Endothelial cell of umbilical vein (primary cell): Measurements from ENCODE around the gene NKX2-8. TPM values are rescaled to one million over a fixed set of nuclear protein-coding genes. Genes with fewer than 3 reads are reported as not detected.

ENCODE experiments used
- BruUV-seq: library from RNA; stranded (reverse); fragments of 400-500 nt; replicated peaks from 2 replicates; lab custom pipeline; 2021; lab: Mats Ljungman, UMichigan
- CTCF ChIA-PET: fragments of 300-600, 350-600 bp; sonication (Branson Sonifier 250); formaldehyde crosslinking; loops from one replicate; lab custom pipeline; 2021; ENCODE audit warnings: antibody characterized with exemption, inconsistent platforms; lab: Charles Lee
- POLR2A ChIA-PET: fragments of 300-600, 350-600 bp; sonication (Branson Sonifier 250); formaldehyde crosslinking; loops from one replicate; lab custom pipeline; 2021; ENCODE audit warnings: antibody characterized with exemption, inconsistent platforms; lab: Charles Lee
- DNase-seq: peaks from one replicate; pipeline ENCODE4 v3.0.0-alpha.2; 2011; ENCODE audit warnings: low read depth, low spot score
- FAIRE-seq: peaks from 2 replicates; lab custom pipeline; 2011; peaks lifted over from hg19 to GRCh38; lab: Jason Lieb, UNC
- H2AFZ ChIP-seq: 2 replicates; pipeline ENCODE4 v1.6.0; 2012; ENCODE audit warnings: low read depth, low read length, control low read depth, inconsistent platforms
- H3K27ac ChIP-seq: 2 replicates; pipeline ENCODE4 v1.5.1; 2011; ENCODE audit warnings: low read depth, mild to moderate bottlenecking, control low read depth, low read length, moderate library complexity; ENCODE audit not compliant: insufficient read depth
- H3K27me3 ChIP-seq, 2 experiments: 2 replicates each; pipeline versions ENCODE4 v1.6.0 to v1.6.1; 2011; ENCODE audit warnings: low read length in 2 of 2, mixed read lengths in 1 of 2; ENCODE audit not compliant: control insufficient read depth in 2 of 2, insufficient read depth in 2 of 2
- H3K36me3 ChIP-seq, 2 experiments: 2 replicates in 1 of 2; 3 replicates in 1 of 2; pipeline ENCODE4 v1.5.1; 2011; ENCODE audit warnings: low read length in 2 of 2, mild to moderate bottlenecking in 1 of 2, moderate library complexity in 1 of 2; ENCODE audit not compliant: control insufficient read depth in 2 of 2, insufficient read depth in 2 of 2; ENCODE audit errors: extremely low read depth in 1 of 2
- H3K4me1 ChIP-seq: 3 replicates; pipeline ENCODE4 v1.5.1; 2011; ENCODE audit warnings: mild to moderate bottlenecking, low read length; ENCODE audit not compliant: control insufficient read depth, insufficient read depth; ENCODE audit errors: extremely low read depth
- H3K4me2 ChIP-seq: 2 replicates; pipeline ENCODE4 v1.6.1; 2011; ENCODE audit warnings: low read length, control low read depth, mixed read lengths; ENCODE audit not compliant: insufficient read depth
- H3K4me3 ChIP-seq, 3 experiments: fragments of 200-600 bp in 1 of 3; sonication (generic), shearing (Covaris generic) in 1 of 3; replicated peaks in 1 of 3; 2 replicates each; pipeline ENCODE4 v1.5.1; 2011 to 2016; ENCODE audit warnings: control low read depth in 3 of 3, low read length in 3 of 3, mild to moderate bottlenecking in 2 of 3, inconsistent platforms in 1 of 3, low read depth in 1 of 3, moderate library complexity in 1 of 3; ENCODE audit not compliant: insufficient read depth in 1 of 3
- H3K79me2 ChIP-seq: 2 replicates; pipeline ENCODE4 v1.6.0; 2012; ENCODE audit warnings: low read length, inconsistent platforms; ENCODE audit not compliant: control insufficient read depth, insufficient read depth
- H3K9ac ChIP-seq: replicated peaks from 2 replicates; pipeline ENCODE3; 2011; ENCODE audit warnings: low read length, control low read depth; ENCODE audit not compliant: insufficient read depth; ENCODE audit errors: extremely low read depth
- H3K9me1 ChIP-seq: replicated peaks from 3 replicates; pipeline ENCODE4 v1.6.0; 2011; ENCODE audit warnings: mild to moderate bottlenecking, low read length; ENCODE audit not compliant: control insufficient read depth, insufficient read depth; ENCODE audit errors: extremely low read depth
- H3K9me3 ChIP-seq: replicated peaks from 2 replicates; pipeline ENCODE4 v1.5.1; 2012; ENCODE audit warnings: low read length, inconsistent platforms; ENCODE audit not compliant: control insufficient read depth, insufficient read depth
- H4K20me1 ChIP-seq: replicated peaks from 2 replicates; pipeline ENCODE3; 2011; ENCODE audit warnings: mild to moderate bottlenecking, low read length; ENCODE audit not compliant: control insufficient read depth, insufficient read depth; ENCODE audit errors: extremely low read depth
- CTCF ChIP-seq, 2 donors: IDR thresholded peaks; 1 replicate in 1 of 2; 2 replicates in 1 of 2; pipeline ENCODE4 v1.5.1; 2011; ENCODE audit warnings: low read length in 2 of 2, mild to moderate bottlenecking in 2 of 2, moderate library complexity in 2 of 2, control low read depth in 1 of 2, inconsistent platforms in 1 of 2, low read depth in 1 of 2; ENCODE audit not compliant: insufficient read depth in 1 of 2; ENCODE audit errors: extremely low read depth in 1 of 2
- EZH2 ChIP-seq: IDR thresholded peaks from 2 replicates; pipeline ENCODE4 v1.6.1; 2012; ENCODE audit warnings: borderline replicate concordance, low read depth, mild to moderate bottlenecking, moderate library complexity, low read length, inconsistent platforms; ENCODE audit not compliant: severe bottlenecking
- FOS ChIP-seq: IDR thresholded peaks from 2 replicates; pipeline ENCODE4 v1.6.1; 2011; ENCODE audit warnings: mild to moderate bottlenecking, low read length, moderate library complexity, borderline replicate concordance; ENCODE audit not compliant: insufficient read depth
- GATA2 ChIP-seq: IDR thresholded peaks from 2 replicates; pipeline ENCODE4 v1.7.0; 2011; ENCODE audit warnings: low read depth, mild to moderate bottlenecking, moderate library complexity, mixed read lengths, low read length; ENCODE audit not compliant: insufficient read length, insufficient read depth
- JUN ChIP-seq: IDR thresholded peaks from 2 replicates; pipeline ENCODE4 v1.6.1; 2011; ENCODE audit warnings: borderline replicate concordance, low read depth; ENCODE audit not compliant: insufficient read length, insufficient read depth
- MAX ChIP-seq: IDR thresholded peaks from 2 replicates; pipeline ENCODE4 v1.6.1; 2011; ENCODE audit not compliant: insufficient read depth, insufficient read length
- MYC ChIP-seq: IDR thresholded peaks from one replicate; pipeline ENCODE4 v1.6.1; 2011; ENCODE audit warnings: mild to moderate bottlenecking, low read depth, low read length
- POLR2A ChIP-seq: IDR thresholded peaks from 2 replicates; pipeline ENCODE4 v1.6.1; 2012; ENCODE audit warnings: low read depth, mild to moderate bottlenecking, control low read depth, low read length
- POLR2AphosphoS5 ChIP-seq: IDR thresholded peaks from 2 replicates; pipeline ENCODE4 v1.6.1; 2012; ENCODE audit warnings: low read depth, mild to moderate bottlenecking, control low read depth, low read length, moderate library complexity; ENCODE audit not compliant: insufficient read depth
- dilution Hi-C: fragments of 300-500 bp; cut with MboI; formaldehyde crosslinking; loops from one replicate; pipeline ENCODE4 v1.15.0; 2019; ENCODE audit warnings: low sequenced_read_pairs; ENCODE audit not compliant: extremely low pct_ligation_motif_present
- intact Hi-C: fragments of 100-400 bp; cut with micrococcal nuclease; formaldehyde crosslinking; loops from one replicate; pipeline ENCODE4 v1.10.0; 2022
- polyA plus RNA-seq, 4 experiments: library from polyadenylated mRNA; depleted of rRNA in 3 of 4; stranded (reverse) in 3 of 4; unstranded in 1 of 4; fragments of >200 nt; gene quantifications; 2 replicates each; pipeline versions ENCODE4 v1.2.1 to v1.2.3, GENCODE V29; 2011 to 2012; ENCODE audit warnings: missing spikeins in 1 of 4
- total RNA-seq: library from RNA; stranded (reverse); gene quantifications from 2 replicates; pipeline ENCODE4 v1.2.3, GENCODE V29; 2021

Gene NKX2-8
- total and polyA plus RNA-seq, 2 donors (not counting 3 experiments of a cell fraction or from before 2014, with no cell fraction given) = not detected

DNA sequence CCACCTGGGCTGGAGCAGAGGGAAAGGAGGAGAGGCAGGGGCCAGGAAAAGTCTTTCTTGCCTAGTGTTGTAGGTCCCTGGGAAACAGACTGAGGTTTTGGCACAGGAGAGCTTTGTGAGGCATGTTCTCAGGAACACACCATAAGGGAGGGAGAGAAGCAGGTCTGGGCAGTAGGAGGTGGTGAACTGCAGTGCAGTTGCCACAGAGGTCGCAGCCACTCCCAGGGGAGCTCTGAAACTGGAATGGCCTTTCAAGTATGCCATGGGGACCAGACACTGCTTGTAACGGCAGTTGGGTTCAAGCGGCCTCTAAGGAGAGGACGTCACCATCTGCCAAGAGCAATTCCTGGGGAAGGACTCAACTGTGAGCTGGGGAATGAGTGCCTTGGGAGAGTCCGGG lies 35.4 kb upstream of the NKX2-8 start:
- TF ChIP-seq POLR2AphosphoS5 = no peak
- no peak for TF ChIP-seq FOS
- no peak for TF ChIP-seq CTCF (IDR thresholded peaks at IDR 0.05; ENCODE audit: extremely low read depth in 1 of 2, insufficient read depth in 1 of 2, low read depth in 1 of 2, low read length in 2 of 2)
- no peak for TF ChIP-seq POLR2A
- TF ChIP-seq JUN = no peak
- no TSS peak for BruUV-seq
- no peaks in the 10 kb centered on the region for H3K9me3 ChIP-seq
- no peak overlapping the region for H3K27ac ChIP-seq
- no peaks in the 10 kb centered on the region for H3K79me2 ChIP-seq
- ChIA-PET POLR2A (no interaction called here), CTCF (interaction anchor here (0.7 kb wide), 1 partner anchor 12 kb away, joined by 3 read pairs; no protein-coding TSS in a partner anchor)
- dilution Hi-C loops (no loop called here), intact Hi-C loops (no loop called here)
- H3K9ac ChIP-seq = no peak overlapping the region
- H3K27me3 ChIP-seq = peaks cover 0 to 2% of the 10 kb centered on the region in 2 experiments
- no peaks in the 10 kb centered on the region for H3K36me3 ChIP-seq
- DNase-seq (no peak), FAIRE-seq (no peak)
- H3K4me1 ChIP-seq = no peaks in the 10 kb centered on the region
- H3K4me2 ChIP-seq = no peak overlapping the region
- H2AFZ ChIP-seq = no peak overlapping the region
- H3K4me3 ChIP-seq = no peak overlapping the region
- H4K20me1 ChIP-seq = no peaks in the 10 kb centered on the region
- H3K9me1 ChIP-seq = no peaks in the 10 kb centered on the region

- H3K36me3 ChIP-seq = no peaks in the 10 kb centered on the region
- peaks cover 2% of the 10 kb centered on the region in 2 experiments for H3K27me3 ChIP-seq
- no peaks in the 10 kb centered on the region for H3K4me1 ChIP-seq
- dilution Hi-C loops (no loop called here), intact Hi-C loops (loop anchor here (1.0 to 2.0 kb wide), 3 partner anchors 52 to 723 kb away; no protein-coding TSS in a partner anchor)
- H3K4me2 ChIP-seq = no peak overlapping the region
- no peaks in the 10 kb centered on the region for H3K79me2 ChIP-seq
- no peak overlapping the region for H3K4me3 ChIP-seq
- H3K9ac ChIP-seq = no peak overlapping the region
- FAIRE-seq (no peak), DNase-seq (no peak)
- no peaks in the 10 kb centered on the region for H3K9me3 ChIP-seq
- CTCF ChIA-PET = interaction anchor here (0.6 to 3.9 kb wide), 20 partner anchors 12 to 726 kb away, joined by 3 to 89 read pairs (median 3); no protein-coding TSS in a partner anchor
- no peak overlapping the region for H3K27ac ChIP-seq
- no peaks in the 10 kb centered on the region for H3K9me1 ChIP-seq
- no TSS peak for BruUV-seq
- no peak overlapping the region for H2AFZ ChIP-seq
- POLR2A ChIA-PET = no interaction called here
- TF ChIP-seq POLR2AphosphoS5 (no peak), JUN (no peak), GATA2 (no peak), CTCF (IDR thresholded peaks at IDR 0.05; ENCODE audit: extremely low read depth in 1 of 2, insufficient read depth in 1 of 2, low read depth in 1 of 2, low read length in 2 of 2) (no peak), FOS (no peak), MAX (no peak), EZH2 (no peak), MYC (no peak), POLR2A (no peak)
- H4K20me1 ChIP-seq = no peaks in the 10 kb centered on the region
Measured at GRCh38 chr14:36605506-36605857, 23.1 kb upstream of the NKX2-8 start.
